Fibroblast of lung (primary cell): ENCODE results near the gene RELCH.

ENCODE experiments used
- EZH2 ChIP-seq: IDR thresholded peaks from 2 replicates; pipeline ENCODE4 v1.5.1; 2012; ENCODE audit warnings: low read length, control low read depth, mild to moderate bottlenecking; ENCODE audit errors: missing control alignments
- TF ChIP-seq, protein P1 (sequence below), 2 donors: IDR thresholded peaks in 1 of 2; conservative IDR thresholded peaks in 1 of 2; 1 replicate in 1 of 2; 2 replicates in 1 of 2; pipeline ENCODE4 v1.5.1; 2011 to 2012; ENCODE audit warnings: low read length in 2 of 2, control low read depth in 1 of 2, inconsistent platforms in 1 of 2, low read depth in 1 of 2, mild to moderate bottlenecking in 1 of 2

GRCh38 chr18:62199629-62200028, 12.6 kb downstream of the RELCH start:
- TF ChIP-seq, protein P1, sequence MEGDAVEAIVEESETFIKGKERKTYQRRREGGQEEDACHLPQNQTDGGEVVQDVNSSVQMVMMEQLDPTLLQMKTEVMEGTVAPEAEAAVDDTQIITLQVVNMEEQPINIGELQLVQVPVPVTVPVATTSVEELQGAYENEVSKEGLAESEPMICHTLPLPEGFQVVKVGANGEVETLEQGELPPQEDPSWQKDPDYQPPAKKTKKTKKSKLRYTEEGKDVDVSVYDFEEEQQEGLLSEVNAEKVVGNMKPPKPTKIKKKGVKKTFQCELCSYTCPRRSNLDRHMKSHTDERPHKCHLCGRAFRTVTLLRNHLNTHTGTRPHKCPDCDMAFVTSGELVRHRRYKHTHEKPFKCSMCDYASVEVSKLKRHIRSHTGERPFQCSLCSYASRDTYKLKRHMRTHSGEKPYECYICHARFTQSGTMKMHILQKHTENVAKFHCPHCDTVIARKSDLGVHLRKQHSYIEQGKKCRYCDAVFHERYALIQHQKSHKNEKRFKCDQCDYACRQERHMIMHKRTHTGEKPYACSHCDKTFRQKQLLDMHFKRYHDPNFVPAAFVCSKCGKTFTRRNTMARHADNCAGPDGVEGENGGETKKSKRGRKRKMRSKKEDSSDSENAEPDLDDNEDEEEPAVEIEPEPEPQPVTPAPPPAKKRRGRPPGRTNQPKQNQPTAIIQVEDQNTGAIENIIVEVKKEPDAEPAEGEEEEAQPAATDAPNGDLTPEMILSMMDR (conservative IDR thresholded peaks at IDR 0.05 in 1 of 2, IDR thresholded peaks at IDR 0.05 in 1 of 2; ENCODE audit: low read depth in 1 of 2, low read length in 2 of 2): no peak
- TF ChIP-seq EZH2: no peak
